Astrocyte (in vitro differentiated cells and primary cell): ENCODE measurements around the gene PRR22. TPM values are rescaled to one million over a fixed set of nuclear protein-coding genes. Genes with fewer than 3 reads are reported as not detected.

Source experiments
- DNase-seq: peaks from one replicate; pipeline ENCODE4 v3.0.0-alpha.2; 2010; ENCODE audit warnings: low read depth
- FAIRE-seq: peaks from 2 replicates; lab custom pipeline; 2011; peaks lifted over from hg19 to GRCh38; lab: Jason Lieb, UNC
- H2AFZ ChIP-seq: 2 replicates; pipeline ENCODE4 v1.6.0; 2012; ENCODE audit warnings: low read depth, low read length, inconsistent platforms
- H3K27ac ChIP-seq: 2 replicates; pipeline ENCODE4 v1.5.1; 2011; ENCODE audit warnings: low read depth, low read length, inconsistent platforms
- H3K27me3 ChIP-seq: 2 replicates; pipeline ENCODE4 v1.6.0; 2011; ENCODE audit warnings: low read length, inconsistent platforms; ENCODE audit not compliant: insufficient read depth
- H3K36me3 ChIP-seq: 2 replicates; pipeline ENCODE4 v1.5.1; 2011; ENCODE audit warnings: low read length, inconsistent platforms; ENCODE audit not compliant: insufficient read depth
- H3K4me1 ChIP-seq: 2 replicates; pipeline ENCODE4 v1.5.1; 2011; ENCODE audit warnings: low read length, inconsistent platforms; ENCODE audit not compliant: insufficient read depth
- H3K4me2 ChIP-seq: 2 replicates; pipeline ENCODE4 v1.6.0; 2012; ENCODE audit warnings: low read length, inconsistent platforms
- H3K4me3 ChIP-seq: 2 replicates; pipeline ENCODE4 v1.5.1; 2011; ENCODE audit warnings: low read depth, mild to moderate bottlenecking, low read length, inconsistent platforms; ENCODE audit not compliant: insufficient read depth
- H3K79me2 ChIP-seq: 2 replicates; pipeline ENCODE4 v1.6.0; 2012; ENCODE audit warnings: mild to moderate bottlenecking, low read length, inconsistent platforms; ENCODE audit not compliant: insufficient read depth
- H3K9ac ChIP-seq: 2 replicates; pipeline ENCODE4 v1.6.0; 2012; ENCODE audit warnings: mild to moderate bottlenecking, low read length, inconsistent platforms
- H3K9me3 ChIP-seq: 2 replicates; pipeline ENCODE4 v1.5.1; 2012; ENCODE audit warnings: low read depth, mild to moderate bottlenecking, low read length, inconsistent platforms; ENCODE audit not compliant: insufficient read depth
- H4K20me1 ChIP-seq: 2 replicates; pipeline ENCODE4 v1.6.0; 2012; ENCODE audit warnings: low read length, inconsistent platforms; ENCODE audit not compliant: insufficient read depth
- H3K27ac Mint-ChIP-seq: one replicate; pipeline ENCODE4 v1.8.0; 2021; ENCODE audit warnings: mild to moderate bottlenecking, mixed read lengths; ENCODE audit not compliant: unreplicated experiment
- H3K27me3 Mint-ChIP-seq: one replicate; pipeline ENCODE4 v1.8.0; 2021; ENCODE audit warnings: low read depth, mixed read lengths; ENCODE audit not compliant: unreplicated experiment
- H3K36me3 Mint-ChIP-seq: one replicate; pipeline ENCODE4 v1.8.0; 2021; ENCODE audit warnings: low read depth, mixed read lengths; ENCODE audit not compliant: unreplicated experiment
- H3K4me1 Mint-ChIP-seq: one replicate; pipeline ENCODE4 v1.8.0; 2021; ENCODE audit warnings: low read depth, mixed read lengths; ENCODE audit not compliant: unreplicated experiment
- H3K4me3 Mint-ChIP-seq: one replicate; pipeline ENCODE4 v1.8.0; 2021; ENCODE audit warnings: mild to moderate bottlenecking, moderate library complexity, mixed read lengths; ENCODE audit not compliant: unreplicated experiment
- H3K9me3 Mint-ChIP-seq: one replicate; pipeline ENCODE4 v1.8.0; 2021; ENCODE audit warnings: mild to moderate bottlenecking, mixed read lengths; ENCODE audit not compliant: unreplicated experiment
- EZH2 ChIP-seq: IDR thresholded peaks from 2 replicates; pipeline ENCODE4 v1.6.1; 2012; ENCODE audit warnings: mild to moderate bottlenecking, low read length, inconsistent platforms; ENCODE audit not compliant: insufficient read depth
- total RNA-seq: library from RNA; stranded (reverse); gene quantifications from 2 replicates; pipeline ENCODE4 v1.2.1, GENCODE V29; 2021
- TF ChIP-seq, protein P1 (sequence below): IDR thresholded peaks from 2 replicates; pipeline ENCODE4 v1.5.1; 2011; ENCODE audit warnings: low read depth, mild to moderate bottlenecking, inconsistent platforms, low read length, moderate library complexity; ENCODE audit not compliant: insufficient read depth

The PRR22 gene
- total RNA-seq, 1 donor from 2014 or later = 2.4 TPM

- peaks cover 8% of the 10 kb centered on the region for H3K27me3 Mint-ChIP-seq
- no peak for TF ChIP-seq EZH2
- TF ChIP-seq, protein P1, sequence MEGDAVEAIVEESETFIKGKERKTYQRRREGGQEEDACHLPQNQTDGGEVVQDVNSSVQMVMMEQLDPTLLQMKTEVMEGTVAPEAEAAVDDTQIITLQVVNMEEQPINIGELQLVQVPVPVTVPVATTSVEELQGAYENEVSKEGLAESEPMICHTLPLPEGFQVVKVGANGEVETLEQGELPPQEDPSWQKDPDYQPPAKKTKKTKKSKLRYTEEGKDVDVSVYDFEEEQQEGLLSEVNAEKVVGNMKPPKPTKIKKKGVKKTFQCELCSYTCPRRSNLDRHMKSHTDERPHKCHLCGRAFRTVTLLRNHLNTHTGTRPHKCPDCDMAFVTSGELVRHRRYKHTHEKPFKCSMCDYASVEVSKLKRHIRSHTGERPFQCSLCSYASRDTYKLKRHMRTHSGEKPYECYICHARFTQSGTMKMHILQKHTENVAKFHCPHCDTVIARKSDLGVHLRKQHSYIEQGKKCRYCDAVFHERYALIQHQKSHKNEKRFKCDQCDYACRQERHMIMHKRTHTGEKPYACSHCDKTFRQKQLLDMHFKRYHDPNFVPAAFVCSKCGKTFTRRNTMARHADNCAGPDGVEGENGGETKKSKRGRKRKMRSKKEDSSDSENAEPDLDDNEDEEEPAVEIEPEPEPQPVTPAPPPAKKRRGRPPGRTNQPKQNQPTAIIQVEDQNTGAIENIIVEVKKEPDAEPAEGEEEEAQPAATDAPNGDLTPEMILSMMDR = no peak
- no peaks in the 10 kb centered on the region for H3K4me1 Mint-ChIP-seq
- no peaks in the 10 kb centered on the region for H3K9me3 ChIP-seq
- H3K4me3 Mint-ChIP-seq = no peak overlapping the region
- H3K9me3 Mint-ChIP-seq = no peaks in the 10 kb centered on the region
- no peaks in the 10 kb centered on the region for H3K27me3 ChIP-seq
- H3K27ac Mint-ChIP-seq = no peak overlapping the region
- H3K79me2 ChIP-seq = no peaks in the 10 kb centered on the region
- H2AFZ ChIP-seq = no peak overlapping the region
- no peak overlapping the region for H3K4me2 ChIP-seq
- peaks cover 13% of the 10 kb centered on the region for H3K4me1 ChIP-seq
- H3K27ac ChIP-seq = no peak overlapping the region
- H3K36me3 Mint-ChIP-seq = peaks cover 3% of the 10 kb centered on the region
- H4K20me1 ChIP-seq = no peaks in the 10 kb centered on the region
- DNase-seq (no peak), FAIRE-seq (no peak)
- no peak overlapping the region for H3K4me3 ChIP-seq
- no peaks in the 10 kb centered on the region for H3K36me3 ChIP-seq
- no peak overlapping the region for H3K9ac ChIP-seq
Measured at GRCh38 chr19:5824751-5825150, 40.2 kb upstream of the PRR22 start.

DNA sequence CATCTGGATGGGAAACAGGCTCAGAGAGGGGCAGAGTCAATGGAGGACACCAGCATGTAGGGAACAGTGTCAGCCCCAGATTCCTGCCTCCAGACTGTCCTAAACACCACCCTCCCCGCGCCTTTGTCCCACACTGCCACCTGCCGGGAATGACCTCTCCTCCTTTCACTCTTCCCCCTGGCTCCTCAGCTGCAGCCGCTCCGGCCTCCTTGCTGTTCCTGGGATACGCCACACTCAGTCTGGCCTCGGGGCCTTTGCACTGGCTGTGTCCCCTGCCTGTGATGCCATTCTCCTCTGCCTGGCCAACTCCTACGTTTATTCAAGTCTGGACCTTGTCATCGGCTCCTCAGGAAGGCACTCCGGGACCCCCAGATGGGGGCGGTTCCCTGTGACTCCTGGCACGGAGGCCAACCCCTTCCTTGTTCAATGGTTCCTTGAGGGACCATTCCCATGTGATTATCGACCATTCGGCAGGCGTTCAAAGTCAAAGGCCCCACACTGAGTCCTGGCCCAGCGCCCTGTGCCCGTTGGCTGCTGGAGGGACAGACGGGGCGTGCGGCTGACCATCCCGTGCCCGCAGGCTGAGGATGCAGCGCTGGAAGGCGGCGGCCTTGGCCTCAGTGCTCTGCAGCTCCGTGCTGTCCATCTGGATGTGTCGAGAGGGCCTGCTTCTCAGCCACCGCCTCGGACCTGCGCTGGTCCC lies 39.2 kb upstream of the PRR22 start:
- H3K36me3 ChIP-seq = no peaks in the 10 kb centered on the region
- FAIRE-seq = no peak
- Mint-ChIP-seq H3K27ac (no peak overlapping the region), H3K27me3 (peaks cover 8% of the 10 kb centered on the region), H3K4me3 (no peak overlapping the region), H3K4me1 (no peaks in the 10 kb centered on the region), H3K9me3 (no peaks in the 10 kb centered on the region), H3K36me3 (peaks cover 3% of the 10 kb centered on the region)
- H3K27ac ChIP-seq = no peak overlapping the region
- TF ChIP-seq EZH2 = no peak
- TF ChIP-seq, protein P1 = no peak
- H3K4me3 ChIP-seq = no peak overlapping the region
- H4K20me1 ChIP-seq = no peaks in the 10 kb centered on the region
- peaks cover 6% of the 10 kb centered on the region for H3K4me1 ChIP-seq
- no peaks in the 10 kb centered on the region for H3K27me3 ChIP-seq
- H2AFZ ChIP-seq = no peak overlapping the region
- no peak for DNase-seq
- H3K79me2 ChIP-seq = no peaks in the 10 kb centered on the region
- H3K9ac ChIP-seq = no peak overlapping the region
- H3K9me3 ChIP-seq = no peaks in the 10 kb centered on the region
- no peak overlapping the region for H3K4me2 ChIP-seq

DNA sequence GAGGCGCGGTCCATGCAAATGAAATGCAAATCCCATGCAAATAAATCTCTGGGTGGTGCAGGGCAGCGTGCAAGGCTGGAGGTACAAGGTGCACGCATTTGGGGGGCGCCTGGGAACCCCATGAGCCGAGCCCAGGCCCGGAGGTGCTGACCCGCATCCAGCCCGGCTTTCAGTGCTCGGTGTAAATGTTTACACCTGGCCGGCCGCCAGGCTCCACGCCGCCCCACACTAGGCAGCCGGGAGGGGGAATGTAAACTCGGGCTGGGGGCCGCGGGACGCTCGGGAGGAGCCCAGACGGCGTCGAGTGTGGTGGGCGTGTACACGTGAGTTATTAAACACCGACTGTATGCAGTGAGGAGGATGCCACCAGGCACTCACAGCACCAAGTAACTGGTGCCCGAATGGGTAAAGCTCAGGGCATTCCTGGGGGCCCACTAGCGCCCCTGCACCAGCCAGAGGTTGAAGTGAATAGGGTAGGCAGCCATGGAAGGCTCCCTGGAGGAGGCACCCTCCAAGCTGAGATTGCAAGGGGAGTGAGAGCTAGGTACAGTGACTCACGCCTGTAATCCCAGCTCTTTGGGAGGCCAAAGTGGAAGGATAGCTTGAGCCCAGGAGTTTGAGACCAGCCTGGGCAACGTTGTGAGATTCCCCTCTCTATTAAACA lies 37.8 kb upstream of the PRR22 start:
- H3K9ac ChIP-seq = no peak overlapping the region
- no peak for FAIRE-seq
- no peak overlapping the region for H2AFZ ChIP-seq
- H3K4me3 ChIP-seq = no peak overlapping the region
- peaks cover 3% of the 10 kb centered on the region for H3K27me3 ChIP-seq
- Mint-ChIP-seq H3K36me3 (peaks cover 3% of the 10 kb centered on the region), H3K27me3 (peaks cover 16% of the 10 kb centered on the region), H3K4me3 (no peak overlapping the region), H3K27ac (no peak overlapping the region), H3K4me1 (no peaks in the 10 kb centered on the region), H3K9me3 (no peaks in the 10 kb centered on the region)
- no peak for DNase-seq
- no peak overlapping the region for H3K27ac ChIP-seq
- no peaks in the 10 kb centered on the region for H3K4me1 ChIP-seq
- no peak overlapping the region for H3K4me2 ChIP-seq
- H4K20me1 ChIP-seq = no peaks in the 10 kb centered on the region
- H3K9me3 ChIP-seq = no peaks in the 10 kb centered on the region
- H3K36me3 ChIP-seq = no peaks in the 10 kb centered on the region
- no peak for TF ChIP-seq EZH2
- TF ChIP-seq, protein P1 = no peak
- no peaks in the 10 kb centered on the region for H3K79me2 ChIP-seq
